Measurements from ENCODE around the gene ARMC5.
"Not testable (repeated sequence)": the region's sequence is repeated elsewhere in the genome, so short reads cannot be mapped to it uniquely, and the experiment has no call there.

ARMC5 gene

DNA sequence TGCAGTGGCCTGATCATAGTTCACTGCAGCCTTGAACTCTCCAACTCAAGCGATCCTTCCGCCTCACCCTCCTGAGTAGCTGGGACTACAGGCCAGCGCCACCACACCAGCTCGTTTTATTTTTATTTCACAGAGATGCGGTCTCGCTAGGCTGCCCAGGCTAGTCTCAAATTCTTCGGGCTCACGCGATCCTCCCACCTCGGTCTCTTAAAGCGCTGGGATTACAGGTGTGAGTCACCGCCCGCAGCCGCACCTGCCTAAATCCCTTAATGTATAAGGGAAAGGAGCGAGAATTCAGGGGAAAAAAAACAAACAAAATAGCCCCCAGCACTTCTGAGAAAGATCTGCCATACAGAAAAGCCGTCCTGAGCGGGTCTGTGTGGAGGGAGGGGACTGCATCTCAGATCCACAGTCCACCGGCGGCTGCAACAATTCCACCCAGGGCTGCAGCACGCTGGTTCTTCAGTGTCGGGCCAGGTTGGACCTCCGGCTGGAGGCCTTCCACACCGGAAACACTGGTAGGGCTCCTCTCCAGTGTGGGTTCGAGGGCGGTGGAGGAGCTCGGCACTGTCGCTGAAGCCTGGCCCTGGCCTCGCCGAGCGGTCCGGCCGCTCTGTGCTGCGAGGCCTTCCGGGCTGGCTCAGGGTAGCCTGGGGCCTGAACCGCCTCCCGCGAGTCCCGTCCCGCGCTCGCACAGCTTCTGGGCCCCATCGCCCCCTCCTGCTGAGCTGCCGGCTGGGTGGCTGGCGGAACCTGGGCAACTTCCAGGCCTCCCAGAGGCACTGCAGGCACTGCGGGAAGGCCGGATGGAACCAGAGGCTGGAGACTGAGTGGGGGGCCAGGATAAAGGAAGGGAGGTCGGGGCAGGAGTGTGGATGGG is 23.7 kb upstream of the ARMC5 start:
- DNase-seq, result no peak

DNA sequence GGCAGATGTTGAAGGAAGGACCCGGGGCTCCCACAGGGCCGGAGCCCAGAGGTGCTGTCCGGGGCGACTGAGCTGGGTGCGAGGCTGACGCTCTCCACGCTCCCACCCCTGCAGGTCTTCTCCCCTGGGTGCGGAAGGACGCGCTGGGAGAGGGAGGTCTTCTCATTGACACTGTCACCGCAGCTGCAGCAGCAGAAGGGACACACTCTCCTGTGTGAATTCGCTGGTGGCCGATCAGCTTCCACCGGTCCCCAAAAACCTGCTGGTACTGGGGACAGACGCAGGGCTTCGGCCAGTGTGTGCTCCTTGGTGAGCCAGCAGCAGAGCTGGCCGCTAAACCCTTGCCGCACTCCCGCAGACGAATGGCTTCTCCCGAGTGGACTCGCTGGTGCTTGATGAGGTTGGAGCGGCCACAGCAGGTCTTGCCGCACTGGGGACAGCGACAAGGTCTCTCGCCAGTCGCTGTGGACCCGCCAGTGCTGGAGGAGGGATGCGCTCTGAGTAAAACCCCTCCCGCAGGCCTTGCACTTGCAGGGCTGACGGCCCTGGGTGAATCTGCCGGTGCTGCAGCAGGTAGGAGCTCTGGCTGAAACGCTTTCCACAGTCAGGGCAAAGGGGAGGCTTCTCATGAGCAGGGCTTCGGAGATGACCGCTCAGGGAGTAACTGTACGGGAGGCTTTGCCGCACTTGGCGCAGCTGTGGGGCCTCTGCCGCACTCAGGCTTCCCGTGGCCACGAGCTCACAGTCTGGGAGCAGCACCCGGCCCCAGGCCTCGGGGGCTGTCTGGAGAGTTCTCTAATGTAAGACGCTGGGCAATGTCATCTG is 22.9 kb upstream of the ARMC5 start:
- DNase-seq, result no peak

DNA sequence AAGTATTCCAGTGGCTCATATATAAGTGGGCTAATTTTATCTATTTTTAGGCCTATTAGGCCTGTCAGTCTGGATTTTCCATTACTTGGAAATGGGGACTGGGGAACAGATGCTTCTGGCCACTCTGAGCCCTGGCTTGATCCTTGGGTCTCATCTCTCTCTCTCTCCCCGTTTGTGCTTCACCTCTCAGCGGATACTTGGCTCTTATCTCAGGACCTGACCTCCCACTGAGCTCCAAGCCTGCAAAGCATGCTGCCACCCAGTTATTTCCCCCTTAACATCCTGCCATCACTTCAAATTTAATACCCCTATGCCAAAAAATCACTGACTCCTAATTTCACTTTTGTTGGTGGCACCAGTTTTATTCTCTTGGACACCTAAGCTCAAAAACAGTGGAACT is 20.9 kb upstream of the ARMC5 start:
- DNase-seq, result no peak

DNA sequence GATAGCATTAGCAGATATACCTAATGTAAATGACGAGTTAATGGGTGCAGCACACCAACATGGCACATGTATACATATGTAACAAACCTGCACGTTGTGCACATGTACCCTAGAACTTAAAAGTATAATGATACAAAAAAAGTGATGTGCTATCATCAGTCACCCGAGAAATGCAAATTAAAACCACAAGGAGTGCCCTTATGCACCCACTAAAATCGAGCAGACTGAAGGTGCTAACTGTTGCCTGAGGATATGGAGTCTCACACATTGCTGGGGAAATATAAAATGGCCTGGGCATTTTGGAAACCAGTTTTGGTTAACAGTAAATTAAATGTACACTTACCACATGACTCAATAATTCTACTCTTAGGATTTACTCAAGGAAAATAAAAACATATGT is 20.3 kb upstream of the ARMC5 start:
- DNase-seq, result not testable (repeated sequence)

GRCh38 chr16:31439519-31439918 is 19.8 kb upstream of the ARMC5 start:
- no peak for DNase-seq

DNA sequence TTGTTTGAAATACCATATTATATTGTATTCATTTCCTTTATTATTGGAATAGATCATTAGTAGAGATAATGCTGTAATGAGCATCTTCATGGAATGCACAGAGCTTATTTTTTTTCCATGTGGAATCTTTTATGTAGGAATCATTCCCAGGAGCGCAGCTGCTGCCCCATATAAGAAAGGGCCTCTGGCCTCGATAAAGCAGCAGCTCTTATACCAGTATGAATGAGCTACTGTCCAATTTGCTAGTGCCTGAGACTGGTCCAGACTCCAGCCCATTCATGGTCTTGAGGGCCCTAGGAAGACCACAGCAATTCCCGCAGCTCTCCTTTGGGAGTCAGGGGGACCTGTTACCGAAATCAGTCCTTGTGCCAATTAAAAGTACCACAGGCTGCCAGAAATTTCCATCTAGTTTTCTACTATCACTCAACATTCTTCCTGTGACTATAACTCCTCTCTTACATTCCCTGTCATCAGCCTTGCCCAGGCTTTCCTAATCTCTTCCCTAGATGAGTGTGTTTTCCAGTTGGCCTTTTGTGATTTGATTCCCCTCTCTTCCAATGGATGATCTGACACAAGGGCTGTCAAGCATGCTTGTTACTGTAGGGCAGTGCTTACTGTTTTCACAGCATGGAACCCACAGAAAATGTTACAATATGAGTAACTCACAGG is 18.7 kb upstream of the ARMC5 start:
- no peak for DNase-seq

DNA sequence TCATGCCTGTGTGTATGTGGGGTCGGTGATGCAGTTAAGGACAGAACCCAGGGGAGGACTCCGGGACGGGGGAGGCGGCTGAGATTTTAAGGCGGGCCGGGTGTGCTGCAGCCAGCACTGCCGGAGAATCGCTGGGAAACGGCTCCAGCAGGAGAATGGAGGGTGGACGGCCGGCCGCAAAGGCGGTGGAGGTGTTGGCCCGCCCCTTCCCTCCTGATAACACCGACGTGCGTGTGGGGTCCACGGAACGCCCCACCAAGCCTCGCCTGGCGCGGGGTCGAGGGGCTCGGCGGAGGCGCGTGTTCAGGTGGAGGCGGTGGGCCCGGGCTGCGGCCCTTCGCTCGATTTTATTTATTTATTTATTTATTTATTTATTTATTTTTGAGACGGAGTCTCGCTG is 17.3 kb upstream of the ARMC5 start:
- no peak for DNase-seq

DNA sequence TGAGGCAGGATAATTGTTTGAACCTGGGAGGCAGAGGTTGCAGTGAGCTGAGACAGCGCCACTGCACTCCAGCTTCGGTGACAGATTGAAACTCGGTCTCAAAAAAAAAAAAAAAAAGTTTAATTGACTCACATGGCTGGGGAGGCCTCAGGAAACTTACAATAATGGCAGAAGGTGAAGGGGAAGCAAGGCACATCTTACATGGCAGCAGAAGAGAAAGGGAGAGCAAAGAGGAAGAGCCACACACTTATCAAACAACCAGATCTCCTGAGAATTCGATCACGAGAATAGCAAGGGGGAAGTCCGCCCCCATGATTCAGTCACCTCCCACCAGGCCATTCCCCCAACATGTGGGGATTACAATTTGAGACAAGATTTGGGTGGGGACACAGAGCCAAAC is 13.4 kb upstream of the ARMC5 start:
- not testable (repeated sequence) for DNase-seq

DNA sequence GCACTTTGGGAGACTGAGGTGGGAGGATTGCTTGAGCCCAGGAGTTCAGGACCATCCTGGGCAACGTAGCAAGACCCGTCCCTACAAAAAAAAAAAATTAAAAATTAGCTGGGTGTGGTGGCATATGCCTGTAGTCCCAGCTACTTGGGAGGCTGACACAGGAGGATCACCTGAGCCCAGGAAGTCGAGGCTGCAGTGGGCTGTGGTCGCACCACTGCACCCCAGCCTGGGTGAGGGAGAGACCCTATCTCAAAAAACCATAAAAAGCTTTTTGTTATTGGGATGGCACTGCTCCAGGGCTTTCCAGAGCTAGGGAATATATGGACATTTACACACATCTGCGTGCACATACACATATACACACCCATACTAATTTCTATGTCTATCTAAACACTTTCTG is 8.1 kb upstream of the ARMC5 start:
- no peak for DNase-seq

GRCh38 chr16:31451681-31452351 is 7.5 kb upstream of the ARMC5 start:
- DNase-seq, result no peak

DNA sequence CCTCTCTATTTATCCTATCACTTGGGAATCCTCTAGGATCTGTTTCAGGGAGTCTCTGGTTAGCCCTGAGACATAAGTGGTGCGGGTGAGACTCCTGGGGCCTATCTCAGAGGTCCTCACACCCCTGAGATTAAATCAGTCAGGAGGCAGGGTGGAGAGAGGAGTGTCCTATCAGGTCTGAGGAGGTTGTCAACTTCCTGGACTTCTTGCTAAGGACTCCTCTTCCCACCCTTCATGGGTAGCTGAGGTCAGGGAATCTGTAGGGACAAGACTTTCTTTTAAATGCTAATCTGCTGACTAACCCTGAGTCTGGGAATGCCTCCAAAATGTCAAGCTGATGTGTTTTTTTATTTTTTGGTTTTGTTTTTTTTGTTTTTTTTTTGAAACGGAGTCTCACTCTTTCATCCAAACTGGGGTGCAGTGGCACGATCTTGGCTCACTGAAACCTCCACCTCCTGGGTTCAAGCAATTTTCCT is 6.6 kb upstream of the ARMC5 start:
- no peak for DNase-seq

GRCh38 chr16:31453255-31454204 is 5.8 kb upstream of the ARMC5 start:
- DNase-seq, result no peak

DNA sequence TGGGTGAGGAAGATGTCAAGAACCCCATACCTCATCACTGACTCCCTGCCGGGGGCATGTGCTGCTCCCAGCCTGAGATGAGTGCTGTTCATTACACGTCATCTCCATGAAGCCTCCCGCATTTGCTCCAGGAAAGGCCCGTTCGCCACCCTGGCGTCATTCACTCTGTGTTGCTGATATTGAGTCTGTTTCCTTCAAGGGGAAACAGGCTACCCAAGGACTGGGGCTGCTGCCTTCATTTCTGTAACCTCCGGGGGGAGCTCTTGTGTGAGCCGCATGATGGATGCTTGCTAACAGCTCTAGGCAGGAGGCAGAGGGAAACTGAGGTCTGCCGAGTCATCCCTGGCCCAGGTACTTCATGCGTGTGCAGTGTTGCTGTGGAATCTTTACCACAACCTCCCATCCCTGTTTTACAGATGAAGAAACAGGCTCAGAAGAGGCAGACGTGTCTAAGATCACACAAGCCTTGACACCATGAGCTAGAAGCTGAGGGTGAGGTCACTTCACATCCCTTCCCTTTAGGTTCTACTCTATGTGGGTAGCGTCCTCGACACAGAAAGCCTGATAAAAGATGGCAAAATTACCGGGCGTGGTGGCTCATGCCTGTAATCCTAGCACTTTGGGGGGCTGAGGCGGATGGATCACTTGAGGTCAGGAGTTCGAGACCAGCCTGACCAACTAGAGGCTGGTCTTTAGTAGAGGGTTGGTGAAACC is 3.5 kb upstream of the ARMC5 start:
- no peak for DNase-seq

DNA sequence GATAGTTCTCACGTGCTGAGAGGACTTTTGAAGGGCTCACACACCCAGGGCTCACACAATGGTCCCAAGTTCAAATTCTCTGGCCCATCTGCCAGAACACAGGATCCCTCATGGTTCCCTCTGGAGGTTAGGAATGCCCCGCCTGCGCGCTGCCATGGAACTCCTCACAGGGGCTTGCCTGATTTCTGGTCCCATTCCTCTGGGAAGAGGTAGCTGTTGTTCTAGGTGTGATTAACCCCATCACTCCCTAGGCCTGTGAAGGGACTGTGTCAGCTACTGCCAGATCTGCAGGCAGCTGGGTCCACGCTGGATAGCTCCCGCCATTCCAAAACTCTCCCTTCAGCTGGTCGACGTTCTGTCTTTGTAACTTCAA is 2.3 kb upstream of the ARMC5 start:
- no peak for DNase-seq

DNA sequence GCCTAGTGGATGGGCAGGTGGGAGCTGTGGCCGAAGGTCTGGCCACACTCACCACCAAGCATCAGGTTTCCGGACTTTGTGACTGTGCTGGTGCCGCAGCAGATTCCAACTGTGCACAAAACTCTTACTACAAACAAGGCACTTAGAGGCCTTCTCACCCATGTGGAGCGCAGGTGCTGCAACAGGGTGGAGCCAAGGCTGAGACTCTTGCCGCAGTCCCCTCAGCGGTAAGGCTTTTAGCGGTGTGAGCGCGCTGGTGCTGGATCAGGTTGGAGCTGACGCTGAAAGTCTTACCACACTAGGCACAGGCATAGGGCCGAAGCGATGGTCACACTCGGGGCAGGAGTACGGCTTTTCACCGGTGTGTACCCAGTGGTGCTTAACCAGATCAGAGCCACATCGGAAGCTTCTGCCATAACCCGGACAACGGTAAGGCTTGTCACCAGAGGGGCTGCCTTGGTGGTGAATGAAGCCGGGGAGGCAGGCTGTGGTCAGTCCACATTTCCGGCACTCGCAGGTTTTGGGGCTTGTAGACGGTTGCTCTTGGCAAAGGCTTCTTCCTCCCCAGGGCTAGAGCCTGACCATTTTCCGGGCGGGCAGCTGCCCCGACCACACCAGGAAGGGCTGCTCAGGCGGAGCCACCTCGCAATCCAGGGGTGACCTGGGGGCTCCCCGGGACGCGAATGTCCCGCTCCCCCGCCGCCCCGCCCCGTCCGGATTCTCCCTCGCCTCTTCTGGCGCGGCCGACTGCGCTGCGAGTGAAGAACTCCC is 1.0 kb upstream of the ARMC5 start:
- DNase-seq, result peak; percentile 32

DNA sequence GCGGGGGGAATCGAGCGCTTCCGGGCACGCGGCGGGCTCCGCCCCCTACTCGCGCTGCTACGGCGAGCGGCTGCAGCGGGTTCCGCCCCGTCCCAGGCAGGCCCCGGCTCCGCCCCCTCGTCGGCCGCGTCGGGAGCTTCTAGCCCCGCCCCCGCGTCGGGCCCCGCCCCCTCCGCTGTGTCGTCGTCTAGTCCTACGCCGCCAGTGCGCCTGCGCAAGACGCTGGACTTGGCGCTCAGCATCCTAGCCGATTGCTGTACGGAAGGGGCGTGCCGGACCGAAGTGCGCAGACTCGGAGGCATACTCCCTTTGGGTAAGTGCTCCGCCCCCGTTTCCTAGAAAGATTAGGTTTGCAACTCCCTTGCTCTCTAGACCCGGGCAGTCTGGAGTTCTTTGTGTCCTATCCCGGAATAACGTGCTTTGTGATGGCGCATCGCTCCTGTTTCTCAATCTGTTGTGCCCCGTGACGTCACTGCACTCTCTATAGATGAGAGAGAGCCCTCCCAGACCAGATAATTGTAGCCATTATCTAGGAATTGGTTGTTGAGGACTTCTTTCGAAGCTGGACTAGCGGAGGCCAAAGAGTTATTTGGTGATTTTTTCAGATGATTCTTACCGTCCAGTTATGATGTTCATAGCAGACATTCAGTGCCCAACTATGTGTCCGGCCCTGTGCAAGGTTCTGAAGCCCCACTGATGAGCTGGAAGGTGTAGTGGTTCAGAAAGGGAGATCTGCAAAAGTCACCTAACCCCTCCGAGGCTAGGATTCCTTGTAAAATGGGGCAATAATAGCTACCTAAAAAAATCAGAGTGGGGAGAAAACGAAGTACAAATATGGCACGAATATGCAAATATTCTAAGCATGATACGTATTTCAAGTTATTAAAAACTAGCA is 633 bp downstream of the ARMC5 start:
- DNase-seq, result peak; percentile 100

DNA sequence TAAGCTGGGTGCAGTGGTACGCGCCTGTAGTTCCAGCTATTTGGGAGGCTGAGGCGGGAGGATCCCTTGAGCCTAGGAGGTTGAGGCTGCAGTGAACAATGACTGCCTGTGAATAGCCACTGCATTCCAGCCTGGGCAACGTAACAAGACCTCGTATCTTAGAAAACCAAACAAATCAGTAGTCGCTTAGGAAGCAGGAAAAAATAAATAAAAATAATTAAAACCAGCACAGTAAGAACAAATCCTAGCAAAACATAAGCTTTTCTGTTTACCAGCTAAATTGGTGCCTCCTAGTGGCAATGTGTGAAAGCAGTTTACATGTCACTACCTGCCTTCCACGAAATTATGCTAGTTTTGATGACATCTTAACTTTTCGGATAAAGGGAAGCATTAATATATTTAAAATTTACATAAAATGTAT is 1.3 kb downstream of the ARMC5 start:
- DNase-seq, result no peak

DNA sequence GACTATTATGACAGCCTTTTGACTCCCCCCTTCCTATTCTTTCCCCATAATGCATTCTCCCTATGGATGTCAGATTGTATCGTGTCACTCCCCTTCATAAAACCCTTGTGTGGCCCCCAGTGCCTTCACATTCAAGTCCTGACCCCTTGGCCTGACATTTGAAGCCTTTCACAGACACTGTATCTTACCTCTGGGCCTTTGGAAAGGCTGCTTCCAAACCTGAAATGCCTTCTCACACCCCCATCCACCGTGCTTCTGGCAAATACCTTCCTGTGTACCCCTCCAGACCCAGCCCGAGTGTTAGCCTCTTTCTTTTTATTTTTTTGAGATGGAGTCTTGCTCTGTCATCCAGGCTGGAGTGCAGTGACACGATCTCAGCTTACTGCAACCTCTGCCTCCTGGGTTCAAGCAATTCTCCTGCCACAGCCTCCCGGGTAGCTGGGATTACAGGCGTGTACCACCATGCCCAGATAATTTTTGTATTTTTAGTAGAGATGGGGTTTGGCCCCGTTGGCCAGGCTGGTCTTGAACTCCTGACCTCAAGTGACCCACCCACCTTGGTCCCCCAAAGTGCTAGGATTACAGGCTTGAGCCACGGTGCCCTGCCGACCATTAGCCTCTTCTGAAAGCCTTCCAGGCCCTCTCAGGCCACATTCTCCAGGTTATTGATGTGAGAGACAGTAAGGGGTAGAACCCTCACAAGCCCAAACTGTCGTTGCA is 2.1 kb downstream of the ARMC5 start:
- no peak for DNase-seq

Measured in activated T-cell treated with anti-CD3 and anti-CD28 coated beads for 4 hours (primary cell).